Esophagus (tissue), 2 donors: Measurements from ENCODE around the gene SLC2A13. TPM values are rescaled to one million over a fixed set of nuclear protein-coding genes. Genes with fewer than 3 reads are reported as not detected.

ENCODE experiments used
- H3K27ac ChIP-seq, 2 donors: one replicate each; pipeline ENCODE4 v1.5.1; 2013; ENCODE audit warnings: low read depth in 2 of 2, mild to moderate bottlenecking in 2 of 2, inconsistent platforms in 1 of 2, low read length in 1 of 2, moderate library complexity in 1 of 2
- H3K27me3 ChIP-seq, 2 donors: one replicate each; pipeline ENCODE4 v1.6.1; 2013; ENCODE audit warnings: low read length in 2 of 2, control low read depth in 1 of 2, mild to moderate bottlenecking in 1 of 2; ENCODE audit not compliant: insufficient read depth in 2 of 2, control insufficient read depth in 1 of 2
- H3K36me3 ChIP-seq, 2 donors: one replicate each; pipeline ENCODE4 v1.6.1; 2013; ENCODE audit warnings: low read length in 1 of 2; ENCODE audit not compliant: control insufficient read depth in 2 of 2, insufficient read depth in 2 of 2
- H3K4me1 ChIP-seq, 2 donors: one replicate each; pipeline ENCODE4 v1.6.1; 2013; ENCODE audit warnings: low read length in 1 of 2; ENCODE audit not compliant: control insufficient read depth in 2 of 2, insufficient read depth in 2 of 2
- H3K4me3 ChIP-seq, 2 donors: one replicate each; pipeline ENCODE4 v1.5.1; 2013; ENCODE audit warnings: low read length in 2 of 2, mild to moderate bottlenecking in 2 of 2, low read depth in 1 of 2, moderate library complexity in 1 of 2
- H3K9me3 ChIP-seq, 2 donors: one replicate each; pipeline ENCODE4 v1.6.1; 2013; ENCODE audit warnings: mild to moderate bottlenecking in 2 of 2, low read depth in 1 of 2, low read length in 1 of 2, moderate library complexity in 1 of 2; ENCODE audit not compliant: control insufficient read depth in 2 of 2, insufficient read depth in 1 of 2
- WGBS, 2 donors: extraction: QIAGEN DNeasy Blood & Tissue Kit; methylation state at CpG; one replicate each; pipeline ENCODE4 v1.1.7; 2013; 5-methylcytosine and 5-hydroxymethylcytosine counted together
- polyA plus RNA-seq, 2 donors: library from polyadenylated mRNA; stranded (reverse); fragments of 200-250 nt; gene quantifications; one replicate each; pipeline ENCODE4 v1.2.3, GENCODE V29; 2013
- donor health status: healthy with polysubstance abuse.
- donor health status: Bipolar disorder and iron deficiency.

The SLC2A13 gene
- polyA plus RNA-seq, 2 donors, result 0.84 to 1.0 TPM

- Histone ChIP-seq H3K27ac (no peak overlapping the region), H3K4me3 (no peak overlapping the region), H3K27me3 (no peaks in the 10 kb centered on the region), H3K36me3 (no peaks in the 10 kb centered on the region), H3K4me1 (no peaks in the 10 kb centered on the region), H3K9me3 (no peaks in the 10 kb centered on the region)
- WGBS, 2 donors, result 75 to 88% methylated on average over 5 of the region's 5 CpGs
Observed at GRCh38 chr12:39779768-39780340, 326.0 kb downstream of the SLC2A13 start.

- Histone ChIP-seq H3K27me3 (no peaks in the 10 kb centered on the region), H3K9me3 (no peaks in the 10 kb centered on the region), H3K27ac (no peak overlapping the region), H3K36me3 (no peaks in the 10 kb centered on the region), H3K4me3 (no peak overlapping the region), H3K4me1 (no peaks in the 10 kb centered on the region)
- WGBS, 2 donors, result 89% methylated on average over 11 of the region's 11 CpGs
Observed at GRCh38 chr12:39777465-39777864, 328.4 kb downstream of the SLC2A13 start.

- no peaks in the 10 kb centered on the region for H3K4me1 ChIP-seq
- H3K9me3 ChIP-seq, result no peaks in the 10 kb centered on the region
- no peaks in the 10 kb centered on the region for H3K36me3 ChIP-seq
- no peaks in the 10 kb centered on the region for H3K27me3 ChIP-seq
- H3K27ac ChIP-seq, result no peak overlapping the region
- WGBS, 2 donors, result 93% methylated on average over 2 of the region's 2 CpGs
- no peak overlapping the region for H3K4me3 ChIP-seq
Observed at GRCh38 chr12:39773266-39773665, 332.6 kb downstream of the SLC2A13 start.

GRCh38 chr12:39772821-39773259 lies 333.0 kb downstream of the SLC2A13 start:
- H3K4me3 ChIP-seq, result no peak overlapping the region
- H3K27ac ChIP-seq, result no peak overlapping the region
- no peaks in the 10 kb centered on the region for H3K36me3 ChIP-seq
- no peaks in the 10 kb centered on the region for H3K9me3 ChIP-seq
- no peaks in the 10 kb centered on the region for H3K4me1 ChIP-seq
- WGBS, 2 donors, result 53 to 62% methylated on average over 3 of the region's 3 CpGs
- no peaks in the 10 kb centered on the region for H3K27me3 ChIP-seq

DNA sequence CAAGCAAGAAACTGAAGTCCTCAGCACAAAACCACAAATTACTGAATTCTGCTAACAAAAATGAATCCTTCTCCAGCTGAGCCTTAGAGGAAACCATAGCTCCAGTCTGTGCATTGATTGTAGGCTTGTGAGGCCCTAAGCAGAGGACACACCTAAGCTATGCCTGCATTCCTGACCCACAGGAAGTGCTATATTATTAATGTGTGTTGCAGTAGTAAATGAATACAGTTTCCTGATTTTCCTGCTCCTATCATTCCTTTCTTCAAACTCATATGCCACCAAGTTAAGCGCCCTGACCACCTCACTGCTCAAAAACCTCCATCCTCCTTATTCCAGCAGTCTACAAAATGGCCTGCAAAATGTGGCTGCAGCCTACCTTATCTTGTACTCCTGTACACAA lies 334.4 kb downstream of the SLC2A13 start:
- H3K9me3 ChIP-seq, result no peaks in the 10 kb centered on the region
- 90 to 100% methylated on average over 1 of the region's 1 CpG for WGBS, 2 donors
- no peaks in the 10 kb centered on the region for H3K4me1 ChIP-seq
- H3K4me3 ChIP-seq, result no peak overlapping the region
- no peak overlapping the region for H3K27ac ChIP-seq
- no peaks in the 10 kb centered on the region for H3K27me3 ChIP-seq
- no peaks in the 10 kb centered on the region for H3K36me3 ChIP-seq

- Histone ChIP-seq H3K4me3 (no peak overlapping the region), H3K4me1 (no peaks in the 10 kb centered on the region), H3K9me3 (no peaks in the 10 kb centered on the region), H3K27ac (no peak overlapping the region), H3K27me3 (no peaks in the 10 kb centered on the region), H3K36me3 (no peaks in the 10 kb centered on the region)
- WGBS, 2 donors, result 50 to 53% methylated on average over 3 of the region's 3 CpGs
Observed at GRCh38 chr12:39764944-39765560, 340.8 kb downstream of the SLC2A13 start.

- H3K27ac ChIP-seq, result no peak overlapping the region
- H3K9me3 ChIP-seq, result no peaks in the 10 kb centered on the region
- 96 to 98% methylated on average over 2 of the region's 2 CpGs for WGBS, 2 donors
- no peaks in the 10 kb centered on the region for H3K27me3 ChIP-seq
- H3K4me3 ChIP-seq, result no peak overlapping the region
- H3K36me3 ChIP-seq, result no peaks in the 10 kb centered on the region
- no peaks in the 10 kb centered on the region for H3K4me1 ChIP-seq
Observed at GRCh38 chr12:39763890-39764169, 342.1 kb downstream of the SLC2A13 start.

DNA sequence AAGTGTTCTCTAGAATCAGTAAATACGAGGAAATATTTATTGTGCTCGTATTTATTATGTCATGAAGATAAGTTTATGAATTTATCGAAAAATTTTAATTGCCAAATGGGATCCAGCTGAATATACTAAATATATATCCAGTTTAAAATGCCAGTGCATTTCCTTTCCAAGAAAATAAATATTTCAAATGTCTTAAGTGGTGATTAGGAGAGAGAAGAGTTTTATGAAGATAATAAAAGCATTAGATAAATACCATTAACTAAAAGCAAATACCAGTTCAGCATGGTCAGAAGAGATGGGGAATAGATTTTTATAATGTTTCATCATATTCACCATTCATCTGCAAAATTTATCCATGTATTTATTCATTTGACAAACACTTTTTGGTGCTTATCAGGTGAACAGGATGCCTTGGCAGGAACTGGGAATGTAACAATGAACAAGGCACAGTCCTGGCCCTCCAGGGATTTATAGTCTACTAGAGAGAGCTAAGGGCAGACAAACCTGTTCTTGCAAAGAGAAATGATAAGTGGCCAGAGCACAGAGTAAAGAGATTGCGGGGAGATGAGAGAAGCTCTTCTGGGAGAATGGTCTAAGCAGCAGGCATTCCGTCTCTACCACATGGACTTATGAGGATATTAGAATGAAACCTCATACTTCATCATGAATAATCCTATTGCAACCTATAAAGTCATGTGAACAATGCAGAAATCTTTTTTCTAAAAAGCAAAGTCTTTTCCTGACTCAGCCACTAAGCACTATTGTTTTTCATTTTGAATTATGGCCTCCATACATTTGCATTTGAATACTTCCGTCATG lies 342.6 kb downstream of the SLC2A13 start:
- H3K36me3 ChIP-seq, result no peaks in the 10 kb centered on the region
- H3K9me3 ChIP-seq, result no peaks in the 10 kb centered on the region
- no peak overlapping the region for H3K27ac ChIP-seq
- 90 to 91% methylated on average over 6 of the region's 6 CpGs for WGBS, 2 donors
- no peaks in the 10 kb centered on the region for H3K4me1 ChIP-seq
- no peak overlapping the region for H3K4me3 ChIP-seq
- H3K27me3 ChIP-seq, result no peaks in the 10 kb centered on the region

- no peak overlapping the region for H3K4me3 ChIP-seq
- H3K4me1 ChIP-seq, result no peaks in the 10 kb centered on the region
- H3K36me3 ChIP-seq, result no peaks in the 10 kb centered on the region
- H3K9me3 ChIP-seq, result no peaks in the 10 kb centered on the region
- no peak overlapping the region for H3K27ac ChIP-seq
- WGBS, 2 donors, result 86 to 91% methylated on average over 2 of the region's 2 CpGs
- no peaks in the 10 kb centered on the region for H3K27me3 ChIP-seq
Observed at GRCh38 chr12:39755478-39755877, 350.4 kb downstream of the SLC2A13 start.
